ENCODE measurements around the gene OR4K14. TPM values are rescaled to one million over a fixed set of nuclear protein-coding genes. Genes with fewer than 3 reads are reported as not detected.

The OR4K14 gene
- total RNA-seq, 2 donors from 2014 or later: not detected

DNA sequence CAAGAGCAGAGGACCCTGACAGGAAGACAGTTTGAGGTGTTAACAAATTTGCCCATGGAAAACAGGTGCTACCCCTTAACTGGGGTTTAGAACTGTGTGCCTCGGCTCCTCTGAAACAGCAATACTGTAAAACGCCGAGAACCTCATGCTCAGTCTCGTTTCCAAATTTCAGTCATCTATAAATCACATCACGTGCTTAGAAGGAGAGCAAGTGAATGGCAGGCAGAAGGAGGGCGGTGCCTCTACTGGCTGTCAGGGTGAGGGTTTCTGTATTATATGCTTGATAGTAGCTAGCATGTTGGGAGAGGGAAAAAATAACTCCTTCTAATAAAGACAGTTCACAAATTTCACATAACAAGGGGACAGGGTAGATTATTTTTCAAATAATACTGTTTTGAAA is 12.0 kb upstream of the OR4K14 start:
- Histone ChIP-seq H3K27ac (ENCODE audit: low read depth, low read length) (no peak overlapping the region), H3K27me3 (ENCODE audit: control insufficient read depth, insufficient read depth, low read length, poor library complexity, severe bottlenecking) (no peaks in the 10 kb centered on the region), H3K36me3 (ENCODE audit: control insufficient read depth, insufficient read depth, low read length) (no peaks in the 10 kb centered on the region), H3K9me3 (ENCODE audit: control insufficient read depth, low read length) (peaks cover 67% of the 10 kb centered on the region), H3K4me3 (ENCODE audit: low read length) (no peak overlapping the region), H3K4me1 (ENCODE audit: control insufficient read depth, insufficient read depth, low read length) (no peaks in the 10 kb centered on the region), H3K9ac (ENCODE audit: extremely low read depth, low read length, poor library complexity, severe bottlenecking) (no peak overlapping the region)
- H3K4me1 Mint-ChIP-seq: no peaks in the 10 kb centered on the region
- no peaks in the 10 kb centered on the region for H3K27me3 Mint-ChIP-seq (ENCODE audit: insufficient read depth)
- H3K36me3 Mint-ChIP-seq (ENCODE audit: low read depth): no peaks in the 10 kb centered on the region
- no peak for DNase-seq
- 87% methylated on average over 5 of the region's 6 CpGs; no CpG with 5 or more reads in 1 of the 2 experiments for WGBS, 2 experiments (ENCODE audit: insufficient coverage in 1 of 2, insufficient read length in 1 of 2)
- H3K9me3 Mint-ChIP-seq: peaks cover 78% of the 10 kb centered on the region
- no peak overlapping the region for H3K27ac Mint-ChIP-seq
- no peak overlapping the region for H3K4me3 Mint-ChIP-seq
- TF ChIP-seq CTCF (conservative IDR thresholded peaks at IDR 0.05): no peak

GRCh38 chr14:20008156-20008555 is 11.0 kb downstream of the OR4K14 start:
- H3K4me3 ChIP-seq (ENCODE audit: low read length): no peak overlapping the region
- no peak overlapping the region for H3K27ac ChIP-seq (ENCODE audit: low read depth, low read length)
- H3K9ac ChIP-seq (ENCODE audit: extremely low read depth, low read length, poor library complexity, severe bottlenecking): no peak overlapping the region
- Mint-ChIP-seq H3K4me1 (no peaks in the 10 kb centered on the region), H3K36me3 (ENCODE audit: low read depth) (no peaks in the 10 kb centered on the region), H3K27me3 (ENCODE audit: insufficient read depth) (no peaks in the 10 kb centered on the region), H3K27ac (no peak overlapping the region), H3K9me3 (peaks cover 67% of the 10 kb centered on the region), H3K4me3 (no peak overlapping the region)
- peaks cover 80% of the 10 kb centered on the region for H3K9me3 ChIP-seq (ENCODE audit: control insufficient read depth, low read length)
- no peaks in the 10 kb centered on the region for H3K36me3 ChIP-seq (ENCODE audit: control insufficient read depth, insufficient read depth, low read length)
- no peaks in the 10 kb centered on the region for H3K27me3 ChIP-seq (ENCODE audit: control insufficient read depth, insufficient read depth, low read length, poor library complexity, severe bottlenecking)
- no peaks in the 10 kb centered on the region for H3K4me1 ChIP-seq (ENCODE audit: control insufficient read depth, insufficient read depth, low read length)
- no peak for TF ChIP-seq CTCF (conservative IDR thresholded peaks at IDR 0.05)
- DNase-seq: no peak

DNA sequence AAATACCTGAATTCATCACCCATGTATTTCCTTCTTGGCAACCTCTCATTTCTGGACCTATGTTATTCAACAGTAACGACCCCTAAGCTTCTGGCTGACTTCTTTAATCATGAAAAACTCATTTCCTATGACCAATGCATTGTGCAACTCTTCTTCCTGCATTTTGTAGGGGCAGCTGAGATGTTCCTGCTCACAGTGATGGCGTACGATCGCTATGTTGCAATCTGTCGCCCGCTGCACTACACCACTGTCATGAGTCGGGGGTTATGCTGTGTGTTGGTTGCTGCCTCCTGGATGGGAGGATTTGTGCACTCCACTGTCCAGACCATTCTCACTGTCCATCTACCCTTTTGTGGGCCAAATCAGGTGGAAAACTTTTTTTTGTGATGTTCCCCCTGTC is 16.8 kb downstream of the OR4K14 start:
- no peak for TF ChIP-seq CTCF (conservative IDR thresholded peaks at IDR 0.05)
- no peak overlapping the region for H3K4me3 Mint-ChIP-seq
- no peak overlapping the region for H3K27ac Mint-ChIP-seq
- H3K36me3 Mint-ChIP-seq (ENCODE audit: low read depth): no peaks in the 10 kb centered on the region
- H3K9me3 Mint-ChIP-seq: peaks cover 59% of the 10 kb centered on the region
- Histone ChIP-seq H3K4me3 (ENCODE audit: low read length) (no peak overlapping the region), H3K36me3 (ENCODE audit: control insufficient read depth, insufficient read depth, low read length) (no peaks in the 10 kb centered on the region), H3K27ac (ENCODE audit: low read depth, low read length) (no peak overlapping the region), H3K4me1 (ENCODE audit: control insufficient read depth, insufficient read depth, low read length) (no peaks in the 10 kb centered on the region), H3K9ac (ENCODE audit: extremely low read depth, low read length, poor library complexity, severe bottlenecking) (no peak overlapping the region), H3K27me3 (ENCODE audit: control insufficient read depth, insufficient read depth, low read length, poor library complexity, severe bottlenecking) (no peaks in the 10 kb centered on the region), H3K9me3 (ENCODE audit: control insufficient read depth, low read length) (peaks cover 71% of the 10 kb centered on the region)
- H3K27me3 Mint-ChIP-seq (ENCODE audit: insufficient read depth): no peaks in the 10 kb centered on the region
- WGBS, 2 experiments (ENCODE audit: insufficient coverage in 1 of 2, insufficient read length in 1 of 2): 82 to 89% methylated on average over 7 of the region's 7 CpGs
- no peaks in the 10 kb centered on the region for H3K4me1 Mint-ChIP-seq
- DNase-seq: no peak
